CD14-positive monocyte (primary cell): ENCODE results near the gene CSPG5. TPM values are rescaled to one million over a fixed set of nuclear protein-coding genes. Genes with fewer than 3 reads are reported as not detected.

Experiments
- DNase-seq, 3 donors: peaks; one replicate each; pipeline ENCODE4 v3.0.0-alpha.2; 2011 to 2022
- H2AFZ ChIP-seq: 2 replicates; pipeline ENCODE4 v1.6.0; 2012; ENCODE audit warnings: mild to moderate bottlenecking, low read depth, low read length, inconsistent platforms; ENCODE audit not compliant: insufficient read depth, poor library complexity, severe bottlenecking
- H3K27ac ChIP-seq, 2 donors: 1 replicate in 1 of 2; 2 replicates in 1 of 2; pipeline ENCODE4 v1.5.1; 2012 to 2013; ENCODE audit warnings: low read length in 2 of 2, control low read depth in 1 of 2, inconsistent platforms in 1 of 2, low read depth in 1 of 2, mild to moderate bottlenecking in 1 of 2
- H3K27me3 ChIP-seq, 2 donors: one replicate each; pipeline versions ENCODE4 v1.6.0 to v1.6.1; 2011 to 2013; ENCODE audit warnings: low read length in 2 of 2; ENCODE audit not compliant: control insufficient read depth in 2 of 2, insufficient read depth in 2 of 2
- H3K36me3 ChIP-seq, 2 donors: replicated peaks in 1 of 2; 1 replicate in 1 of 2; 2 replicates in 1 of 2; pipeline versions ENCODE4 v1.5.1 to v1.6.1; 2012 to 2013; ENCODE audit warnings: low read length in 2 of 2, control low read depth in 1 of 2, inconsistent platforms in 1 of 2, mild to moderate bottlenecking in 1 of 2; ENCODE audit not compliant: insufficient read depth in 2 of 2, control insufficient read depth in 1 of 2
- H3K4me1 ChIP-seq, 2 donors: 1 replicate in 1 of 2; 2 replicates in 1 of 2; pipeline versions ENCODE4 v1.5.1 to v1.6.1; 2012 to 2013; ENCODE audit warnings: low read length in 2 of 2, control low read depth in 1 of 2, inconsistent platforms in 1 of 2, mild to moderate bottlenecking in 1 of 2, moderate library complexity in 1 of 2; ENCODE audit not compliant: insufficient read depth in 2 of 2, control insufficient read depth in 1 of 2
- H3K4me2 ChIP-seq: replicated peaks from 2 replicates; pipeline ENCODE3; 2012; ENCODE audit warnings: low read length, moderate library complexity, mild to moderate bottlenecking; ENCODE audit not compliant: poor library complexity, severe bottlenecking; ENCODE audit errors: extremely low read depth
- H3K4me3 ChIP-seq, 3 experiments: fragments of 200-600 bp in 1 of 3; sonication (generic) in 1 of 3; replicated peaks in 1 of 3; 1 replicate in 2 of 3; 2 replicates in 1 of 3; pipeline ENCODE4 v1.5.1; 2011 to 2013; ENCODE audit warnings: low read length in 3 of 3, mild to moderate bottlenecking in 3 of 3, control low read depth in 2 of 3, low read depth in 2 of 3, inconsistent platforms in 1 of 3, moderate library complexity in 1 of 3
- H3K79me2 ChIP-seq: 2 replicates; pipeline ENCODE4 v1.6.0; 2012; ENCODE audit warnings: mild to moderate bottlenecking, control low read depth, inconsistent platforms, low read length, moderate library complexity; ENCODE audit not compliant: insufficient read depth
- H3K9ac ChIP-seq: 2 replicates; pipeline ENCODE4 v1.6.0; 2017; ENCODE audit warnings: low read length, mild to moderate bottlenecking; ENCODE audit not compliant: insufficient read depth, poor library complexity, severe bottlenecking
- H3K9me3 ChIP-seq, 2 donors: replicated peaks in 1 of 2; 1 replicate in 1 of 2; 2 replicates in 1 of 2; pipeline versions ENCODE4 v1.5.1 to v1.6.1; 2012 to 2013; ENCODE audit warnings: low read length in 2 of 2, control low read depth in 1 of 2; ENCODE audit not compliant: control insufficient read depth in 1 of 2, insufficient read depth in 1 of 2
- H4K20me1 ChIP-seq: 2 replicates; pipeline ENCODE4 v1.6.0; 2012; ENCODE audit warnings: mild to moderate bottlenecking, low read length, control low read depth, moderate library complexity; ENCODE audit not compliant: insufficient read depth
- H3K27ac Mint-ChIP-seq, 7 donors: one replicate each; pipeline ENCODE4 v1.8.0; 2020; ENCODE audit warnings: mild to moderate bottlenecking in 7 of 7, mixed read lengths in 7 of 7, moderate library complexity in 6 of 7, inconsistent platforms in 2 of 7
- H3K27me3 Mint-ChIP-seq, 3 donors: one replicate each; pipeline ENCODE4 v1.8.0; 2021 to 2022; ENCODE audit warnings: low read depth in 3 of 3, mild to moderate bottlenecking in 3 of 3, mixed read lengths in 3 of 3, moderate library complexity in 3 of 3, inconsistent platforms in 1 of 3
- H3K36me3 Mint-ChIP-seq, 2 donors: one replicate each; pipeline ENCODE4 v1.8.0; 2020; ENCODE audit warnings: mixed read lengths in 2 of 2, inconsistent platforms in 1 of 2, mild to moderate bottlenecking in 1 of 2
- H3K4me1 Mint-ChIP-seq: one replicate; pipeline ENCODE4 v1.8.0; 2020; ENCODE audit warnings: mild to moderate bottlenecking, mixed read lengths
- H3K4me3 Mint-ChIP-seq, 2 donors: one replicate each; pipeline ENCODE4 v1.8.0; 2020; ENCODE audit warnings: mild to moderate bottlenecking in 2 of 2, mixed read lengths in 2 of 2, moderate library complexity in 1 of 2
- H3K9me3 Mint-ChIP-seq, 7 donors: one replicate each; pipeline ENCODE4 v1.8.0; 2020 to 2022; ENCODE audit warnings: mixed read lengths in 7 of 7, mild to moderate bottlenecking in 6 of 7, moderate library complexity in 6 of 7, inconsistent platforms in 2 of 7
- WGBS: methylation state at CpG from one replicate; pipeline ENCODE4 v1.1.5; 2013; ENCODE audit warnings: missing lambda C conversion rate; ENCODE audit not compliant: insufficient coverage; 5-methylcytosine and 5-hydroxymethylcytosine counted together
- intact Hi-C, 2 donors: fragments of 100-400 bp; cut with micrococcal nuclease; formaldehyde crosslinking; loops; one replicate each; pipeline versions ENCODE4 v1.15.0 to v1.15.1; 2023
- polyA plus RNA-seq, 3 donors: library from polyadenylated mRNA; depleted of rRNA in 1 of 3; unstranded in 2 of 3; stranded (reverse) in 1 of 3; fragments of 300-500 nt in 2 of 3; fragments of >200 nt in 1 of 3; fragmentation: Illumina TruSeq in 2 of 3; gene quantifications; 1 replicate in 2 of 3; 2 replicates in 1 of 3; pipeline ENCODE4 v1.2.3, GENCODE V29; 2012 to 2021
- TF ChIP-seq, protein P1 (sequence below): fragments of 200-600 bp; IDR thresholded peaks from one replicate; pipeline ENCODE4 v1.8.0; 2022; ENCODE audit warnings: antibody characterized with exemption, mild to moderate bottlenecking

Gene CSPG5
- polyA plus RNA-seq, 3 donors: not detected

DNA sequence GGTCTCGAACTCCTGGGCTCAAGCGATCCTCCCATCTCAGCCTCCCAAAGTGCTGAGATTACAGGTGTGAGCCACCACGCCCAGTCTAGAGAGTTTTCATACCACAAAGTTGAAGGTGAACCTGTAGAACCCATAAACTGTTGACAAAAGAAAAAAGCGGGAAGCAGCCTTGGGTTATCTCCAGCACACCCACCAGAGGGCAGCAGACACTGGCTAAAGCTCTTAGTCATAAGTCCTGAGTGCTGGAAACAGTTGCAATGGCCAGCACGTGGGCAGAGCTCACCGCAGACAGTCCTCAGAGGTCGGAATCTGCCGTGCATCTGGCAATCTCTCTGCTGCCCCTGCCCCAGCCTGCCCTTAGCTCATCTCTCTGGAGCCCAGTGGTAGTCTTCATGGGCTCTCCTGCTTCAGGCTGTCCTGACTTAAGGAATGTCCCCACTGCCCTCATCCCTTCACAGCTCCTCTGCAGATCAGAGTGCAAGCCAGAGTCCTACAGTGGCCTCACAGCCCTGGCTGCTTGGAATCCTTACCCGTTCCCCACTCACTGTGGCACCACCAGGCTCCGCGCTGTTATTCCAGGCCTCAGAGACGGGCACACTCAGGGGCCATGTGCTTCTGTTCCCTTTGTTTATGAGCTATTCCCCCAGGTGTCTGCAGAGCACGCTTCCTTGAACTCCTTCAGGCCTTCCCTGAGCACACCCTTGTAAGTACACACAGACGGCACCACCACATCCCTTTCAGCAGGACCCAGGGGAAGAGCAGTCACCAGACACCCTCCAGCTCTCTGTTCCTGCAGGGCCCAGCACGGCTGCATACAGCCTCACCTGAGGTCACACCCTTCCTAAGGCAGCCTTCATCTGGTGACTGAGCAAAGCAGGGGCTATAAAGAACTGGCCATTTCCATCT is 56.3 kb downstream of the CSPG5 start:
- no peaks in the 10 kb centered on the region for H4K20me1 ChIP-seq
- no peak overlapping the region for H3K4me3 ChIP-seq
- no peaks in the 10 kb centered on the region for H3K9me3 ChIP-seq
- peak overlapping the region; percentile 70 for H2AFZ ChIP-seq
- Mint-ChIP-seq H3K27me3 (peaks cover 0 to 5% (median 0%) of the 10 kb centered on the region in 3 donors), H3K4me3 (no peak overlapping the region), H3K27ac (peak overlapping the region in 1 of 7 donors; percentile 67), H3K4me1 (peaks cover 16% of the 10 kb centered on the region), H3K36me3 (no peaks in the 10 kb centered on the region), H3K9me3 (peaks cover 0 to 4% (median 0%) of the 10 kb centered on the region in 7 donors)
- H3K36me3 ChIP-seq: no peaks in the 10 kb centered on the region
- intact Hi-C loops: loop anchor here in 1 of 2 donors (5.0 kb wide), 1 partner anchor 280 kb away; the partner anchor contains the start of gene DHX30
- WGBS: 47% methylated on average over 12 of the region's 15 CpGs
- no peak overlapping the region for H3K9ac ChIP-seq
- TF ChIP-seq, protein P1, sequence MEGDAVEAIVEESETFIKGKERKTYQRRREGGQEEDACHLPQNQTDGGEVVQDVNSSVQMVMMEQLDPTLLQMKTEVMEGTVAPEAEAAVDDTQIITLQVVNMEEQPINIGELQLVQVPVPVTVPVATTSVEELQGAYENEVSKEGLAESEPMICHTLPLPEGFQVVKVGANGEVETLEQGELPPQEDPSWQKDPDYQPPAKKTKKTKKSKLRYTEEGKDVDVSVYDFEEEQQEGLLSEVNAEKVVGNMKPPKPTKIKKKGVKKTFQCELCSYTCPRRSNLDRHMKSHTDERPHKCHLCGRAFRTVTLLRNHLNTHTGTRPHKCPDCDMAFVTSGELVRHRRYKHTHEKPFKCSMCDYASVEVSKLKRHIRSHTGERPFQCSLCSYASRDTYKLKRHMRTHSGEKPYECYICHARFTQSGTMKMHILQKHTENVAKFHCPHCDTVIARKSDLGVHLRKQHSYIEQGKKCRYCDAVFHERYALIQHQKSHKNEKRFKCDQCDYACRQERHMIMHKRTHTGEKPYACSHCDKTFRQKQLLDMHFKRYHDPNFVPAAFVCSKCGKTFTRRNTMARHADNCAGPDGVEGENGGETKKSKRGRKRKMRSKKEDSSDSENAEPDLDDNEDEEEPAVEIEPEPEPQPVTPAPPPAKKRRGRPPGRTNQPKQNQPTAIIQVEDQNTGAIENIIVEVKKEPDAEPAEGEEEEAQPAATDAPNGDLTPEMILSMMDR: peak; percentile 80
- DNase-seq: peak; percentile 77 to 92 (median 87)
- H3K4me1 ChIP-seq: peaks cover 4 to 8% of the 10 kb centered on the region in 2 donors
- no peaks in the 10 kb centered on the region for H3K79me2 ChIP-seq
- no peaks in the 10 kb centered on the region for H3K27me3 ChIP-seq
- H3K4me2 ChIP-seq: no peak overlapping the region
- no peak overlapping the region for H3K27ac ChIP-seq

DNA sequence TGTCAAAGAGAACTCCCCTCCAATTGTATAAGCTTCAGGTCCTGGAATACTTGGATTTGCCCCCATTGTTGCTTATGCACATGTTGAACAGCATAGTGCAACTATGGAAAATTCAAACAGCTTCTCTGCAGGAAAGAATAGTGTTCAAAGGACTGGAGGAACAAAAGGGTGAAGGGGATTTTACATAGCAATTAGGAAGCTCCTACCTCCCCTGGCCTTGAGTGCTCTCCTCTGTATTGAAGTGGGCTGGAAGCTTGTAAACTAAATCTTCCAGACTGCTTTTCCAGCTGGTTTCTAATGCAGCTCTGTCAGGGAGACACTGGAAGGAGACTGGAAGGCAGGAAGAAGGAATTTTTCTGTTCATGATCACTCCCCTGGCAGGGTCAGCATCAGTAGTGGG is 57.9 kb downstream of the CSPG5 start:
- Histone ChIP-seq H3K27me3 (no peaks in the 10 kb centered on the region), H3K79me2 (no peaks in the 10 kb centered on the region), H2AFZ (peak overlapping the region; percentile 46), H3K36me3 (no peaks in the 10 kb centered on the region), H3K27ac (no peak overlapping the region), H3K4me2 (no peak overlapping the region), H3K4me3 (no peak overlapping the region), H3K4me1 (peaks cover 4 to 8% of the 10 kb centered on the region in 2 donors), H3K9ac (no peak overlapping the region), H4K20me1 (no peaks in the 10 kb centered on the region), H3K9me3 (no peaks in the 10 kb centered on the region)
- no peaks in the 10 kb centered on the region for H3K36me3 Mint-ChIP-seq
- intact Hi-C loops: loop anchor here (2.0 to 5.0 kb wide), 2 partner anchors 268 to 282 kb away; partner anchors contain the start of gene DHX30 (in 1 of the 2)
- H3K4me1 Mint-ChIP-seq: peaks cover 16% of the 10 kb centered on the region
- H3K27me3 Mint-ChIP-seq: peaks cover 2 to 5% (median 2%) of the 10 kb centered on the region in 3 donors
- TF ChIP-seq, protein P1: no peak
- no peak overlapping the region for H3K27ac Mint-ChIP-seq
- no peak for DNase-seq
- H3K9me3 Mint-ChIP-seq: peaks cover 0 to 2% (median 0%) of the 10 kb centered on the region in 7 donors
- H3K4me3 Mint-ChIP-seq: no peak overlapping the region
